ENCODE results near the gene WFDC1. TPM values are rescaled to one million over a fixed set of nuclear protein-coding genes. Genes with fewer than 3 reads are reported as not detected.

The WFDC1 gene
- polyA plus RNA-seq, 1 experiment, result 19.9 TPM

- Histone ChIP-seq H3K27ac (ENCODE audit: low read depth, low read length) (no peak overlapping the region), H3K4me3 (ENCODE audit: low read depth, low read length) (no peak overlapping the region), H3K27me3 (ENCODE audit: control insufficient read depth, insufficient read depth, low read length) (peaks cover 10% of the 10 kb centered on the region), H3K9me3 (ENCODE audit: control insufficient read depth, insufficient read depth, low read length) (peaks cover 11% of the 10 kb centered on the region)
- ChIA-PET CTCF (interaction anchor here (0.8 to 1.6 kb wide), 2 partner anchors 37 to 127 kb away, joined by 3 to 9 read pairs; partner anchors contain the start of gene TAF1C), POLR2A (no interaction called here)
- no peak for TF ChIP-seq CTCF (IDR thresholded peaks at IDR 0.05; ENCODE audit: low read depth, low read length)
- DNase-seq (ENCODE audit: low read depth, low spot score), result no peak
Measured at GRCh38 chr16:84314373-84314772, 19.7 kb downstream of the WFDC1 start.

GRCh38 chr16:84314814-84315213, 20.1 kb downstream of the WFDC1 start:
- ChIA-PET CTCF (no interaction called here), POLR2A (no interaction called here)
- no peak for DNase-seq (ENCODE audit: low read depth, low spot score)

GRCh38 chr16:84315422-84315821, 20.7 kb downstream of the WFDC1 start:
- POLR2A ChIA-PET, result no interaction called here
- peaks cover 10% of the 10 kb centered on the region for H3K27me3 ChIP-seq (ENCODE audit: control insufficient read depth, insufficient read depth, low read length)
- no peak overlapping the region for H3K27ac ChIP-seq (ENCODE audit: low read depth, low read length)
- CTCF ChIA-PET, result no interaction called here
- H3K9me3 ChIP-seq (ENCODE audit: control insufficient read depth, insufficient read depth, low read length), result peaks cover 11% of the 10 kb centered on the region
- no peak for DNase-seq (ENCODE audit: low read depth, low spot score)
- no peak overlapping the region for H3K4me3 ChIP-seq (ENCODE audit: low read depth, low read length)
- no peak for TF ChIP-seq CTCF (IDR thresholded peaks at IDR 0.05; ENCODE audit: low read depth, low read length)

More at GRCh38 chr16:84314814-84315213, 20.1 kb downstream of the WFDC1 start:
- peaks cover 10% of the 10 kb centered on the region for H3K27me3 ChIP-seq (ENCODE audit: control insufficient read depth, insufficient read depth, low read length)
- TF ChIP-seq CTCF (IDR thresholded peaks at IDR 0.05; ENCODE audit: low read depth, low read length), result no peak
- peaks cover 11% of the 10 kb centered on the region for H3K9me3 ChIP-seq (ENCODE audit: control insufficient read depth, insufficient read depth, low read length)
- no peak overlapping the region for H3K27ac ChIP-seq (ENCODE audit: low read depth, low read length)
- no peak overlapping the region for H3K4me3 ChIP-seq (ENCODE audit: low read depth, low read length)

GRCh38 chr16:84318091-84318975, 23.7 kb downstream of the WFDC1 start:
- Histone ChIP-seq H3K4me3 (ENCODE audit: low read depth, low read length) (no peak overlapping the region), H3K27ac (ENCODE audit: low read depth, low read length) (no peak overlapping the region), H3K9me3 (ENCODE audit: control insufficient read depth, insufficient read depth, low read length) (peaks cover 11% of the 10 kb centered on the region), H3K27me3 (ENCODE audit: control insufficient read depth, insufficient read depth, low read length) (peaks cover 9% of the 10 kb centered on the region)
- ChIA-PET CTCF (interaction anchor here (0.7 kb wide), 1 partner anchor 41 kb away, joined by 3 read pairs; no protein-coding TSS in a partner anchor), POLR2A (no interaction called here)
- DNase-seq (ENCODE audit: low read depth, low spot score), result no peak
- no peak for TF ChIP-seq CTCF (IDR thresholded peaks at IDR 0.05; ENCODE audit: low read depth, low read length)

GRCh38 chr16:84319146-84319760, 24.6 kb downstream of the WFDC1 start:
- no peak overlapping the region for H3K4me3 ChIP-seq (ENCODE audit: low read depth, low read length)
- DNase-seq (ENCODE audit: low read depth, low spot score), result no peak
- ChIA-PET POLR2A (no interaction called here), CTCF (no interaction called here)
- H3K27me3 ChIP-seq (ENCODE audit: control insufficient read depth, insufficient read depth, low read length), result peaks cover 9% of the 10 kb centered on the region
- no peak for TF ChIP-seq CTCF (IDR thresholded peaks at IDR 0.05; ENCODE audit: low read depth, low read length)
- H3K27ac ChIP-seq (ENCODE audit: low read depth, low read length), result no peak overlapping the region
- H3K9me3 ChIP-seq (ENCODE audit: control insufficient read depth, insufficient read depth, low read length), result peaks cover 11% of the 10 kb centered on the region

Measured in AG04450 (cell line).